Measurements from ENCODE around the gene FFAR4.

DNA sequence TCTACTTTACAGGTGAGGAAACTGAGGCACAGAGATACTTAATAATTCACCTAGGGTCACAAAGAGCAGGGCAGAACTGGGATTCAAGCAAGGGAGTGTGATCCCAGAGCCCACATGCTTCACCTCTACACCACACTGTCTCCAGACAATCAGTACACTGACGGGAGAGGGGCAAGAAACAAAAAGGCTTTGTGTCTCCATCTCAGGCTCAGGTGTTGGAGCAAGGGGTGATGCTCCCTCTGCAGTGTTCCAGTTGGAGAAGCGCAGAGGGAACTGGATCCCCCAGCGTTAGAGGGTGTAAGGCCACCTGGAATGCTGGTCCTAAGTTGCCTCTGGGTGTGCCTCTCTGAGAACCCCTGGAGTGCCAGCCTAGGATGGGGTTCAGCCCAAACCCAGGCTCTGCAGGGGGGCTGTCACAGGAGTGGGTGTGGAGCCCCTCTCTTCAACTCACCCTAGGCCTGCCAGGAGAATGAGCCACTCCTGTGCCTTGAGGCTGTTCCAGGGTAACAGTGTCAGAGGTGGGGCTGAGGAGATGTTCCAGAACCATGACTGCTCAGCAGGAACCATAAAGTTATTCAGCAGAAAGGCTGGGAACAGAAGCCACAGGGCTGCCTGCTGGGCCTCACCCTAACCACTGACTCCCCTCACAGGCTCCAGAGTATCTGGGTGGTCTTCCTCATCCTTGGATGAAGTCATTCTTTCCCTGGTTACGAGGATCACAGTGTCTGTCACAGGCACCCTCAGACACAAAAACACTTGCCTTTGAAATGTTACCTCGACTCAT lies 29.1 kb downstream of the FFAR4 start:
- TF ChIP-seq EZH2 (IDR thresholded peaks at IDR 0.05; ENCODE audit: insufficient read depth, poor library complexity, severe bottlenecking) (no peak), EZH2phosphoT487 (IDR thresholded peaks at IDR 0.05; ENCODE audit: insufficient read depth, low read depth) (no peak)

All from GM23248 (cell line).